ENCODE measurements around the gene CFAP251. TPM values are rescaled to one million over a fixed set of nuclear protein-coding genes. Genes with fewer than 3 reads are reported as not detected.

The CFAP251 gene
- total and polyA plus RNA-seq, 10 of the 15 experiments (the other 5 are each of a cell fraction or from before 2014, with no cell fraction given), result 0.10 to 0.97 (median 0.64) TPM

- Histone ChIP-seq H3K4me1 (ENCODE audit: control insufficient read depth, insufficient read depth, low read length) (peaks cover 33% of the 10 kb centered on the region), H3K4me3 (no peak overlapping the region), H2AFZ (ENCODE audit: control insufficient read depth, low read depth, low read length) (no peak overlapping the region), H3K27ac (ENCODE audit: control insufficient read depth, insufficient read depth) (no peak overlapping the region), H3K27me3 (replicated peaks in 1 of 2; ENCODE audit: control insufficient read depth in 2 of 2, insufficient read depth in 2 of 2, low read length in 1 of 2) (0 out of 4 replicates have a peak, but pooled peaks cover 0 to 3% of the 10 kb centered on the region in 2 experiments), H4K20me1 (ENCODE audit: control insufficient read depth, insufficient read depth) (no peaks in the 10 kb centered on the region), H3K9me3 (replicated peaks; ENCODE audit: control insufficient read depth, insufficient read depth, low read length) (no peaks in the 10 kb centered on the region), H3K79me2 (ENCODE audit: control insufficient read depth, insufficient read depth, low read length) (no peaks in the 10 kb centered on the region), H3K4me2 (ENCODE audit: control insufficient read depth, insufficient read depth) (0 out of 2 replicates have a peak overlapping the region, but pooled peaks have one; percentile 17), H3K36me3 (ENCODE audit: control insufficient read depth in 2 of 2, insufficient read depth in 2 of 2, low read length in 1 of 2) (no peaks in the 10 kb centered on the region; a peak in 1 of 4 replicates), H3K9ac (ENCODE audit: control insufficient read depth, insufficient read depth, low read length) (no peak overlapping the region)
- ChIA-PET CTCF (interaction anchor here (0.6 to 0.7 kb wide), 2 partner anchors 158 to 312 kb away, joined by 3 read pairs; no protein-coding TSS in a partner anchor), SMC1A (ENCODE audit: uncharacterized antibody, unreplicated experiment) (interaction anchor here (0.6 kb wide), 1 partner anchor 1169 kb away, joined by 3 read pairs; no protein-coding TSS in a partner anchor), POLR2A (no interaction called here), RAD21 (ENCODE audit: unreplicated experiment) (interaction anchor here (0.6 kb wide), 1 partner anchor 103 kb away, joined by 3 read pairs; no protein-coding TSS in a partner anchor)
- WGBS (ENCODE audit: insufficient coverage, insufficient replicate concordance, low lambda C conversion rate, missing lambda C conversion rate), result 7% methylated on average over 11 of the region's 11 CpGs
- no peak for FAIRE-seq
- intact Hi-C loops (cut with micrococcal nuclease; ENCODE audit: unreplicated experiment), result no loop called here
- BruUV-seq (replicated peaks), result no TSS peak
- in situ Hi-C loops (cut with MboI), result no loop called here
- TF ChIP-seq NR2C2 (IDR thresholded peaks at IDR 0.05; ENCODE audit: borderline replicate concordance, control insufficient read depth, insufficient read length, low read depth) (no peak), CTCF (IDR thresholded peaks at IDR 0.05 in 2 of 3, conservative IDR thresholded peaks at IDR 0.05 in 1 of 3; ENCODE audit: control insufficient read depth in 2 of 3, extremely low read depth in 1 of 3, insufficient read depth in 1 of 3, low read depth in 3 of 3, low read length in 3 of 3) (no peak), BHLHE40 (IDR thresholded peaks at IDR 0.05; ENCODE audit: borderline replicate concordance in 1 of 2, low read depth in 2 of 2, low read length in 1 of 2) (no peak), IRF3 (IDR thresholded peaks at IDR 0.05) (no peak), RBBP5 (conservative IDR thresholded peaks at IDR 0.05) (no peak), CREB1 (IDR thresholded peaks at IDR 0.05; ENCODE audit: low read depth) (no peak), ZSCAN29 (IDR thresholded peaks at IDR 0.05) (no peak)
- ATAC-seq, result no peak
- no peak for DNase-seq (ENCODE audit: low read depth, low spot score)
These were observed 114.2 kb downstream of the CFAP251 start for GRCh38 chr12:122032580-122032979.

Data from GM12878 (cell line).